ENCODE results near the gene PPIB.

Gene PPIB

DNA sequence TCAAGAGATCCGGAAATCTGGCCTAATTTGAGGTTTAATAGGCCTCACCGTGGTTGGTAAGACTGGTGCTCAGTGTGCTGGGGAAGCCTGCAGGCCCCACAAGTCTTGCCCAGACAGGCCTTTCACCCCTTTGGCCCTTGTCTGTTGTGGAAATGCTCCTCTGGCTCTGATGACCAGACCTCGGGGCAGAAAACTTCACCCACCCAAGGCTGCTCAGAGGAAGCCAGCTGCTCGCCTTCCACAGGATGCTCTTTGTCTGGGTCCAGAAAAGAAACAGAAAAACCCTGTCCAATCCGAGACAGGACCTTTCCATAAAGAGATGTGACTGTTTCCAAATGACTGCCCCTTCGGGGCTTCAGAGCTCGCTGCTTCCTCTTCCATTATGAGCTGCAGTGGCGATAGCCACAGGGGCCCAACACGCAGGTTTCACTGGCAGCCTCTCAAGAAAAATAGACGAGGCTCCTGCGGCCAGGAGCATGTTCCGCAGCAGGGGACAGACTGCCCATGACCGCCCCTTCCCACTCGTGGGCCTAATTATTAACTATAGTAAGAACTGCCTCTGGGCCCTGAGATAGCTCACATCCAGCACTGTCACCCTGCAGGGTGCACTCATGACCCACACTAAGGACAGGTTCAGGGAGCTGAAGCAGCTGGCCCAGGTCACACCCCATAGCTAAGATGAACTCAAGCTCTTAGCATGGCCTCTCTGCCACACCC, 18.1 kb downstream of the PPIB start:
- POLR2A ChIA-PET = interaction anchor here (1.3 kb wide), 1 partner anchor 51 kb away, joined by 3 read pairs; the partner anchor contains the start of gene CIAO2A
- H3K4me3 ChIP-seq (ENCODE audit: low read depth, low read length) = no peak overlapping the region
- CTCF ChIA-PET = interaction anchor here (2.3 kb wide), 1 partner anchor 9 kb away, joined by 8 read pairs; no protein-coding TSS in a partner anchor
- H3K27ac ChIP-seq (ENCODE audit: extremely low read depth, low read depth, low read length) = no peak overlapping the region
- H3K36me3 ChIP-seq (ENCODE audit: control insufficient read depth in 2 of 2, insufficient read depth in 1 of 2, low read length in 2 of 2) = peaks cover 0 to 18% of the 10 kb centered on the region in 2 experiments; a peak in 1 of 3 replicates
- no peaks in the 10 kb centered on the region; the same call in 1 of the 2 replicates for H3K4me1 ChIP-seq (ENCODE audit: control insufficient read depth, insufficient read depth, low read length)
- TF ChIP-seq, protein P1, sequence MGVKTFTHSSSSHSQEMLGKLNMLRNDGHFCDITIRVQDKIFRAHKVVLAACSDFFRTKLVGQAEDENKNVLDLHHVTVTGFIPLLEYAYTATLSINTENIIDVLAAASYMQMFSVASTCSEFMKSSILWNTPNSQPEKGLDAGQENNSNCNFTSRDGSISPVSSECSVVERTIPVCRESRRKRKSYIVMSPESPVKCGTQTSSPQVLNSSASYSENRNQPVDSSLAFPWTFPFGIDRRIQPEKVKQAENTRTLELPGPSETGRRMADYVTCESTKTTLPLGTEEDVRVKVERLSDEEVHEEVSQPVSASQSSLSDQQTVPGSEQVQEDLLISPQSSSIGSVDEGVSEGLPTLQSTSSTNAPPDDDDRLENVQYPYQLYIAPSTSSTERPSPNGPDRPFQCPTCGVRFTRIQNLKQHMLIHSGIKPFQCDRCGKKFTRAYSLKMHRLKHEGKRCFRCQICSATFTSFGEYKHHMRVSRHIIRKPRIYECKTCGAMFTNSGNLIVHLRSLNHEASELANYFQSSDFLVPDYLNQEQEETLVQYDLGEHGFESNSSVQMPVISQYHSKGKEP (tag by site-specific recombination; IDR thresholded peaks at IDR 0.05) = 0 out of 2 replicates have a peak, but pooled peaks have one; percentile 23
- TF ChIP-seq ZNF404 (tag by site-specific recombination; IDR thresholded peaks at IDR 0.05) (no peak), ZIC2 (tag by site-specific recombination; IDR thresholded peaks at IDR 0.05) (peak; percentile 50; the same call in 1 of the 2 replicates), ZNF629 (tag by site-specific recombination; IDR thresholded peaks at IDR 0.05) (no peak)
- H3K9me3 ChIP-seq (ENCODE audit: control insufficient read depth, insufficient read depth, low read depth, low read length) = no peaks in the 10 kb centered on the region

DNA sequence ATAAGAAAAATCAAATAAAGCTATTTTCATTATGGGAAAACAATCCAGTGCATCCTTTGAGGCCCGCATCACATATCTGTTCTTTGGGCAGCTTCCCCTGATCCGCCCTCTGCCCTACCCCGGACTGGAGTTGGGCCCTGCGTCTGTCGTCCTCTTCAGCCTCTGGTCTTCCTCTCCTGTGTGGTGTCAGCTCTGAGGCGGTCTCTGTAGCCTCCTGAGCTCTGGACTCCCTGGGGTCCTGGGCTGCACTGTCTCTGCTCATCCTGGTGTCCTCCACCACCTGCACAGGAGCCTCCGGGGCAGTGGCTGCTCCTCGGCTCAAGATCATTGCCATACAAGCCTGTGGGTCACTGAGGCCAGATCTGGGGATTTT, 18.6 kb downstream of the PPIB start:
- ChIA-PET POLR2A (interaction anchor here (1.3 kb wide), 1 partner anchor 50 kb away, joined by 3 read pairs; the partner anchor contains the start of gene CIAO2A), CTCF (interaction anchor here (2.3 kb wide), 1 partner anchor 9 kb away, joined by 8 read pairs; no protein-coding TSS in a partner anchor)
- Histone ChIP-seq H3K27ac (ENCODE audit: extremely low read depth, low read depth, low read length) (no peak overlapping the region), H3K36me3 (ENCODE audit: control insufficient read depth in 2 of 2, insufficient read depth in 1 of 2, low read length in 2 of 2) (peaks cover 0 to 18% of the 10 kb centered on the region in 2 experiments; a peak in 1 of 3 replicates), H3K4me1 (ENCODE audit: control insufficient read depth, insufficient read depth, low read length) (no peaks in the 10 kb centered on the region; the same call in 1 of the 2 replicates), H3K9me3 (ENCODE audit: control insufficient read depth, insufficient read depth, low read depth, low read length) (no peaks in the 10 kb centered on the region), H3K4me3 (ENCODE audit: low read depth, low read length) (no peak overlapping the region)
- TF ChIP-seq ZBTB1 (tag by site-specific recombination; IDR thresholded peaks at IDR 0.05) (no peak), ZNF600 (tag by site-specific recombination; IDR thresholded peaks at IDR 0.05) (no peak), ZNF521 (tag by site-specific recombination; IDR thresholded peaks at IDR 0.05) (no peak), ZNF223 (tag by site-specific recombination; IDR thresholded peaks at IDR 0.05) (no peak), SCRT2 (tag by site-specific recombination; IDR thresholded peaks at IDR 0.05) (no peak), ZNF707 (tag by site-specific recombination; IDR thresholded peaks at IDR 0.05) (no peak), HOXA7 (CRISPR knock-in tag; IDR thresholded peaks at IDR 0.05; ENCODE audit: borderline replicate concordance) (no peak), ZNF23 (tag by site-specific recombination; IDR thresholded peaks at IDR 0.05; ENCODE audit: borderline replicate concordance) (no peak), ZNF596 (tag by site-specific recombination; IDR thresholded peaks at IDR 0.05) (no peak)
- TF ChIP-seq, protein P2, sequence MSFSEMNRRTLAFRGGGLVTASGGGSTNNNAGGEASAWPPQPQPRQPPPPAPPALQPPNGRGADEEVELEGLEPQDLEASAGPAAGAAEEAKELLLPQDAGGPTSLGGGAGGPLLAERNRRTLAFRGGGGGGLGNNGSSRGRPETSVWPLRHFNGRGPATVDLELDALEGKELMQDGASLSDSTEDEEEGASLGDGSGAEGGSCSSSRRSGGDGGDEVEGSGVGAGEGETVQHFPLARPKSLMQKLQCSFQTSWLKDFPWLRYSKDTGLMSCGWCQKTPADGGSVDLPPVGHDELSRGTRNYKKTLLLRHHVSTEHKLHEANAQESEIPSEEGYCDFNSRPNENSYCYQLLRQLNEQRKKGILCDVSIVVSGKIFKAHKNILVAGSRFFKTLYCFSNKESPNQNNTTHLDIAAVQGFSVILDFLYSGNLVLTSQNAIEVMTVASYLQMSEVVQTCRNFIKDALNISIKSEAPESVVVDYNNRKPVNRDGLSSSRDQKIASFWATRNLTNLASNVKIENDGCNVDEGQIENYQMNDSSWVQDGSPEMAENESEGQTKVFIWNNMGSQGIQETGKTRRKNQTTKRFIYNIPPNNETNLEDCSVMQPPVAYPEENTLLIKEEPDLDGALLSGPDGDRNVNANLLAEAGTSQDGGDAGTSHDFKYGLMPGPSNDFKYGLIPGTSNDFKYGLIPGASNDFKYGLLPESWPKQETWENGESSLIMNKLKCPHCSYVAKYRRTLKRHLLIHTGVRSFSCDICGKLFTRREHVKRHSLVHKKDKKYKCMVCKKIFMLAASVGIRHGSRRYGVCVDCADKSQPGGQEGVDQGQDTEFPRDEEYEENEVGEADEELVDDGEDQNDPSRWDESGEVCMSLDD (tag by site-specific recombination; IDR thresholded peaks at IDR 0.05) = no peak
- TF ChIP-seq, protein P3, sequence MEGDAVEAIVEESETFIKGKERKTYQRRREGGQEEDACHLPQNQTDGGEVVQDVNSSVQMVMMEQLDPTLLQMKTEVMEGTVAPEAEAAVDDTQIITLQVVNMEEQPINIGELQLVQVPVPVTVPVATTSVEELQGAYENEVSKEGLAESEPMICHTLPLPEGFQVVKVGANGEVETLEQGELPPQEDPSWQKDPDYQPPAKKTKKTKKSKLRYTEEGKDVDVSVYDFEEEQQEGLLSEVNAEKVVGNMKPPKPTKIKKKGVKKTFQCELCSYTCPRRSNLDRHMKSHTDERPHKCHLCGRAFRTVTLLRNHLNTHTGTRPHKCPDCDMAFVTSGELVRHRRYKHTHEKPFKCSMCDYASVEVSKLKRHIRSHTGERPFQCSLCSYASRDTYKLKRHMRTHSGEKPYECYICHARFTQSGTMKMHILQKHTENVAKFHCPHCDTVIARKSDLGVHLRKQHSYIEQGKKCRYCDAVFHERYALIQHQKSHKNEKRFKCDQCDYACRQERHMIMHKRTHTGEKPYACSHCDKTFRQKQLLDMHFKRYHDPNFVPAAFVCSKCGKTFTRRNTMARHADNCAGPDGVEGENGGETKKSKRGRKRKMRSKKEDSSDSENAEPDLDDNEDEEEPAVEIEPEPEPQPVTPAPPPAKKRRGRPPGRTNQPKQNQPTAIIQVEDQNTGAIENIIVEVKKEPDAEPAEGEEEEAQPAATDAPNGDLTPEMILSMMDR (tag by site-specific recombination; IDR thresholded peaks at IDR 0.05) = no peak
- TF ChIP-seq, protein P4, sequence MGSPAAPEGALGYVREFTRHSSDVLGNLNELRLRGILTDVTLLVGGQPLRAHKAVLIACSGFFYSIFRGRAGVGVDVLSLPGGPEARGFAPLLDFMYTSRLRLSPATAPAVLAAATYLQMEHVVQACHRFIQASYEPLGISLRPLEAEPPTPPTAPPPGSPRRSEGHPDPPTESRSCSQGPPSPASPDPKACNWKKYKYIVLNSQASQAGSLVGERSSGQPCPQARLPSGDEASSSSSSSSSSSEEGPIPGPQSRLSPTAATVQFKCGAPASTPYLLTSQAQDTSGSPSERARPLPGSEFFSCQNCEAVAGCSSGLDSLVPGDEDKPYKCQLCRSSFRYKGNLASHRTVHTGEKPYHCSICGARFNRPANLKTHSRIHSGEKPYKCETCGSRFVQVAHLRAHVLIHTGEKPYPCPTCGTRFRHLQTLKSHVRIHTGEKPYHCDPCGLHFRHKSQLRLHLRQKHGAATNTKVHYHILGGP (tag by site-specific recombination; IDR thresholded peaks at IDR 0.05) = no peak
- TF ChIP-seq, protein P5, sequence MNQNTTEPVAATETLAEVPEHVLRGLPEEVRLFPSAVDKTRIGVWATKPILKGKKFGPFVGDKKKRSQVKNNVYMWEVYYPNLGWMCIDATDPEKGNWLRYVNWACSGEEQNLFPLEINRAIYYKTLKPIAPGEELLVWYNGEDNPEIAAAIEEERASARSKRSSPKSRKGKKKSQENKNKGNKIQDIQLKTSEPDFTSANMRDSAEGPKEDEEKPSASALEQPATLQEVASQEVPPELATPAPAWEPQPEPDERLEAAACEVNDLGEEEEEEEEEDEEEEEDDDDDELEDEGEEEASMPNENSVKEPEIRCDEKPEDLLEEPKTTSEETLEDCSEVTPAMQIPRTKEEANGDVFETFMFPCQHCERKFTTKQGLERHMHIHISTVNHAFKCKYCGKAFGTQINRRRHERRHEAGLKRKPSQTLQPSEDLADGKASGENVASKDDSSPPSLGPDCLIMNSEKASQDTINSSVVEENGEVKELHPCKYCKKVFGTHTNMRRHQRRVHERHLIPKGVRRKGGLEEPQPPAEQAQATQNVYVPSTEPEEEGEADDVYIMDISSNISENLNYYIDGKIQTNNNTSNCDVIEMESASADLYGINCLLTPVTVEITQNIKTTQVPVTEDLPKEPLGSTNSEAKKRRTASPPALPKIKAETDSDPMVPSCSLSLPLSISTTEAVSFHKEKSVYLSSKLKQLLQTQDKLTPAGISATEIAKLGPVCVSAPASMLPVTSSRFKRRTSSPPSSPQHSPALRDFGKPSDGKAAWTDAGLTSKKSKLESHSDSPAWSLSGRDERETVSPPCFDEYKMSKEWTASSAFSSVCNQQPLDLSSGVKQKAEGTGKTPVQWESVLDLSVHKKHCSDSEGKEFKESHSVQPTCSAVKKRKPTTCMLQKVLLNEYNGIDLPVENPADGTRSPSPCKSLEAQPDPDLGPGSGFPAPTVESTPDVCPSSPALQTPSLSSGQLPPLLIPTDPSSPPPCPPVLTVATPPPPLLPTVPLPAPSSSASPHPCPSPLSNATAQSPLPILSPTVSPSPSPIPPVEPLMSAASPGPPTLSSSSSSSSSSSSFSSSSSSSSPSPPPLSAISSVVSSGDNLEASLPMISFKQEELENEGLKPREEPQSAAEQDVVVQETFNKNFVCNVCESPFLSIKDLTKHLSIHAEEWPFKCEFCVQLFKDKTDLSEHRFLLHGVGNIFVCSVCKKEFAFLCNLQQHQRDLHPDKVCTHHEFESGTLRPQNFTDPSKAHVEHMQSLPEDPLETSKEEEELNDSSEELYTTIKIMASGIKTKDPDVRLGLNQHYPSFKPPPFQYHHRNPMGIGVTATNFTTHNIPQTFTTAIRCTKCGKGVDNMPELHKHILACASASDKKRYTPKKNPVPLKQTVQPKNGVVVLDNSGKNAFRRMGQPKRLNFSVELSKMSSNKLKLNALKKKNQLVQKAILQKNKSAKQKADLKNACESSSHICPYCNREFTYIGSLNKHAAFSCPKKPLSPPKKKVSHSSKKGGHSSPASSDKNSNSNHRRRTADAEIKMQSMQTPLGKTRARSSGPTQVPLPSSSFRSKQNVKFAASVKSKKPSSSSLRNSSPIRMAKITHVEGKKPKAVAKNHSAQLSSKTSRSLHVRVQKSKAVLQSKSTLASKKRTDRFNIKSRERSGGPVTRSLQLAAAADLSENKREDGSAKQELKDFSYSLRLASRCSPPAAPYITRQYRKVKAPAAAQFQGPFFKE (tag by site-specific recombination; IDR thresholded peaks at IDR 0.05; ENCODE audit: borderline replicate concordance) = no peak
- TF ChIP-seq, protein P6, sequence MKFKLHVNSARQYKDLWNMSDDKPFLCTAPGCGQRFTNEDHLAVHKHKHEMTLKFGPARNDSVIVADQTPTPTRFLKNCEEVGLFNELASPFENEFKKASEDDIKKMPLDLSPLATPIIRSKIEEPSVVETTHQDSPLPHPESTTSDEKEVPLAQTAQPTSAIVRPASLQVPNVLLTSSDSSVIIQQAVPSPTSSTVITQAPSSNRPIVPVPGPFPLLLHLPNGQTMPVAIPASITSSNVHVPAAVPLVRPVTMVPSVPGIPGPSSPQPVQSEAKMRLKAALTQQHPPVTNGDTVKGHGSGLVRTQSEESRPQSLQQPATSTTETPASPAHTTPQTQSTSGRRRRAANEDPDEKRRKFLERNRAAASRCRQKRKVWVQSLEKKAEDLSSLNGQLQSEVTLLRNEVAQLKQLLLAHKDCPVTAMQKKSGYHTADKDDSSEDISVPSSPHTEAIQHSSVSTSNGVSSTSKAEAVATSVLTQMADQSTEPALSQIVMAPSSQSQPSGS (tag by site-specific recombination; IDR thresholded peaks at IDR 0.05; ENCODE audit: low read depth) = no peak
